ENCODE measurements around the gene CTSH. TPM values are rescaled to one million over a fixed set of nuclear protein-coding genes. Genes with fewer than 3 reads are reported as not detected.
A peak's percentile ranks its signal among the peaks of the same experiment; 100 is the strongest.

The CTSH gene
- total and polyA plus RNA-seq, 2 of the 13 experiments (the other 11 are each of a cell fraction or from before 2014, with no cell fraction given), result 265 to 653 TPM

GRCh38 chr15:78988361-78988911 is 43.6 kb upstream of the CTSH start (continued):
- TF ChIP-seq PAWR (CRISPR knock-in tag; IDR thresholded peaks at IDR 0.05; ENCODE audit: borderline replicate concordance) (no peak), MYC (CRISPR knock-in tag; IDR thresholded peaks at IDR 0.05; ENCODE audit: borderline replicate concordance) (peak; percentile 97), ZNF7 (CRISPR knock-in tag; IDR thresholded peaks at IDR 0.05) (peak; percentile 22; the same call in 1 of the 2 replicates), JDP2 (CRISPR knock-in tag; IDR thresholded peaks at IDR 0.05; ENCODE audit: borderline replicate concordance) (no peak), ZNF737 (CRISPR knock-in tag; IDR thresholded peaks at IDR 0.05; ENCODE audit: borderline replicate concordance) (no peak), NR3C1 (CRISPR knock-in tag; IDR thresholded peaks at IDR 0.05) (no peak), RAD21 (CRISPR knock-in tag; IDR thresholded peaks at IDR 0.05) (peak; percentile 21; the same call in 1 of the 2 replicates), ZNF503 (CRISPR knock-in tag; IDR thresholded peaks at IDR 0.05) (no peak; the same call in 1 of the 2 replicates), MAFG (CRISPR knock-in tag; IDR thresholded peaks at IDR 0.05) (no peak), ZNF75D (CRISPR knock-in tag; IDR thresholded peaks at IDR 0.05; ENCODE audit: borderline replicate concordance) (no peak), ZNF513 (CRISPR knock-in tag; conservative IDR thresholded peaks at IDR 0.05) (no peak), HNRNPL (IDR thresholded peaks at IDR 0.05; ENCODE audit: low read depth, low read length) (0 out of 2 replicates have a peak, but pooled peaks have one; percentile 40), TCF7 (IDR thresholded peaks at IDR 0.05; ENCODE audit: low read depth) (peak; percentile 32; the same call in 1 of the 2 replicates), YEATS2 (CRISPR knock-in tag; IDR thresholded peaks at IDR 0.05; ENCODE audit: borderline replicate concordance) (peak; percentile 43; the same call in 1 of the 2 replicates), ZKSCAN5 (CRISPR knock-in tag; IDR thresholded peaks at IDR 0.05) (no peak), BCLAF1 (IDR thresholded peaks at IDR 0.05) (no peak), FOXJ3 (CRISPR knock-in tag; IDR thresholded peaks at IDR 0.05; ENCODE audit: borderline replicate concordance) (no peak), ZNF652 (CRISPR knock-in tag; IDR thresholded peaks at IDR 0.05; ENCODE audit: borderline replicate concordance, low read depth) (no peak; the same call in 1 of the 2 replicates), MLLT10 (CRISPR knock-in tag; IDR thresholded peaks at IDR 0.05) (no peak), EP300 (IDR thresholded peaks at IDR 0.05; ENCODE audit: low read depth in 2 of 2, low read length in 2 of 2) (peak; percentile 46 to 88; a peak in 3 of 4 replicates), EP300 (CRISPR knock-in tag; IDR thresholded peaks at IDR 0.05; ENCODE audit: borderline replicate concordance) (peak; percentile 75)
